ENCODE results near the gene KLHL29.

DNA sequence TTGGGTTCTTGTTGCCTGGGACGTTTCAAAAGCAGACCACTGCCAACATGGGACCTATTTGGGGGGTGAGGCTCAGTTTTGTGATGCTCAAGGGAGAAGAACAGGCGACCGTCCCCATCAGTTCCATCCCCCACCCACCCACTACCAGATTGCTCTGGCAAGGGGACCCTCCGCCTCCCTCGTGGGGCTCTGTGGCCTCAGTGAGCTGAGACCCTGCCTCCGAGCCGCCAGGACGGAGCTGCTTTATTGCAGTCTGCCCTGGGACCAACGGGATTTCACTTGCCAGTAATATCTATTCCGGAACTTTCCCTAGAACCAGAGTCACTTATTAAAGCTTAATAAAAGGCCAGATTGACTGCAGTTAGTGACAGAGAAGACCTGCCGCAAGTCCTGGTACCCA, 146.3 kb downstream of the KLHL29 start:
- TF ChIP-seq, protein P1, sequence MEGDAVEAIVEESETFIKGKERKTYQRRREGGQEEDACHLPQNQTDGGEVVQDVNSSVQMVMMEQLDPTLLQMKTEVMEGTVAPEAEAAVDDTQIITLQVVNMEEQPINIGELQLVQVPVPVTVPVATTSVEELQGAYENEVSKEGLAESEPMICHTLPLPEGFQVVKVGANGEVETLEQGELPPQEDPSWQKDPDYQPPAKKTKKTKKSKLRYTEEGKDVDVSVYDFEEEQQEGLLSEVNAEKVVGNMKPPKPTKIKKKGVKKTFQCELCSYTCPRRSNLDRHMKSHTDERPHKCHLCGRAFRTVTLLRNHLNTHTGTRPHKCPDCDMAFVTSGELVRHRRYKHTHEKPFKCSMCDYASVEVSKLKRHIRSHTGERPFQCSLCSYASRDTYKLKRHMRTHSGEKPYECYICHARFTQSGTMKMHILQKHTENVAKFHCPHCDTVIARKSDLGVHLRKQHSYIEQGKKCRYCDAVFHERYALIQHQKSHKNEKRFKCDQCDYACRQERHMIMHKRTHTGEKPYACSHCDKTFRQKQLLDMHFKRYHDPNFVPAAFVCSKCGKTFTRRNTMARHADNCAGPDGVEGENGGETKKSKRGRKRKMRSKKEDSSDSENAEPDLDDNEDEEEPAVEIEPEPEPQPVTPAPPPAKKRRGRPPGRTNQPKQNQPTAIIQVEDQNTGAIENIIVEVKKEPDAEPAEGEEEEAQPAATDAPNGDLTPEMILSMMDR (conservative IDR thresholded peaks at IDR 0.05) = no peak
- no peak for TF ChIP-seq EZH2 (IDR thresholded peaks at IDR 0.05; ENCODE audit: low read depth)
